ENCODE results near the gene TM2D1.

Gene TM2D1

DNA sequence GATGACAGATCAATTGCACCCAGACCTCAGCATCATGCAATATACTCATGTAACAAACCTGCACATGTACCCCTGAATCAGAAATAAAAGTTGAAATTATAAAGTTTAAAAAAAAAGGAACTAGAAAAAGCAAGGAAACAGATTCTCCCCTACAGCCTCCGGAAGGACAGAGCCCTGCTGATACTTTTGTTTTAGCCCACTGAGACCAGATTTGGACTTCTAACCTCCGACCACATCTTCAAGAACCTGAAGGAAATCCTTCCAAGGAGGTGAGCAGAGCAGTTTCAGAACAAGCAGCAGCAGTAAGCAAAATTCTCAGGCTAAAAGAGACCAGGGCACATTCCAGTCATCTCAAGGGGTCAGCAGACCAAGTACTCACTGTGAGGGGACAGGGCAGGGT lies 54.5 kb downstream of the TM2D1 start:
- TF ChIP-seq, protein P1, sequence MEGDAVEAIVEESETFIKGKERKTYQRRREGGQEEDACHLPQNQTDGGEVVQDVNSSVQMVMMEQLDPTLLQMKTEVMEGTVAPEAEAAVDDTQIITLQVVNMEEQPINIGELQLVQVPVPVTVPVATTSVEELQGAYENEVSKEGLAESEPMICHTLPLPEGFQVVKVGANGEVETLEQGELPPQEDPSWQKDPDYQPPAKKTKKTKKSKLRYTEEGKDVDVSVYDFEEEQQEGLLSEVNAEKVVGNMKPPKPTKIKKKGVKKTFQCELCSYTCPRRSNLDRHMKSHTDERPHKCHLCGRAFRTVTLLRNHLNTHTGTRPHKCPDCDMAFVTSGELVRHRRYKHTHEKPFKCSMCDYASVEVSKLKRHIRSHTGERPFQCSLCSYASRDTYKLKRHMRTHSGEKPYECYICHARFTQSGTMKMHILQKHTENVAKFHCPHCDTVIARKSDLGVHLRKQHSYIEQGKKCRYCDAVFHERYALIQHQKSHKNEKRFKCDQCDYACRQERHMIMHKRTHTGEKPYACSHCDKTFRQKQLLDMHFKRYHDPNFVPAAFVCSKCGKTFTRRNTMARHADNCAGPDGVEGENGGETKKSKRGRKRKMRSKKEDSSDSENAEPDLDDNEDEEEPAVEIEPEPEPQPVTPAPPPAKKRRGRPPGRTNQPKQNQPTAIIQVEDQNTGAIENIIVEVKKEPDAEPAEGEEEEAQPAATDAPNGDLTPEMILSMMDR (IDR thresholded peaks at IDR 0.05; ENCODE audit: insufficient read depth, low read length, missing control alignments) = no peak
- ChIA-PET CTCF (no interaction called here), POLR2A (no interaction called here)
- no peak overlapping the region for H3K4me3 ChIP-seq (ENCODE audit: low read depth, low read length)
- no peak for DNase-seq (ENCODE audit: low read depth, low spot score)

- no peak for DNase-seq (ENCODE audit: low read depth, low spot score)
- TF ChIP-seq, protein P1 (IDR thresholded peaks at IDR 0.05; ENCODE audit: insufficient read depth, low read length, missing control alignments) = no peak
- ChIA-PET CTCF (no interaction called here), POLR2A (no interaction called here)
- no peak overlapping the region for H3K4me3 ChIP-seq (ENCODE audit: low read depth, low read length)
These were observed 54.9 kb downstream of the TM2D1 start for GRCh38 chr1:61670016-61670415.

DNA sequence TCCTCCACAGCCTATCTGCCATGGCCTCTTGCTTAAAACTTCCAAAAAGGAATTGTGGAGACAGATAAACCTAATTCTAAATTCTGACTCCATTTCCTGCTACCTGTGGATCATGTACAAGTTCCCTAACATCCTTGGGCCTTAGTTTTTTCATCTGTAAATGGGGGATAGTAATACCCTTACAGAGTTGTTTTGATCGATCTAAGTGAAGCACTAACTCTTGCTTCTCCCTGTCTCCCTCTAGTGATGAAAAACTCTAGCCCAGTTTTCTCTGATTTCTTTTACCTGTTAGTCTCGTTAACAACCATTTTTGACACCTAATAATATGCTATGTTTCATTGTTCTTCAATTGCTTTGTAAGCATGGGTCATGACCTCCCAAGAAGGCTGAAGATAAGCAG lies 65.9 kb downstream of the TM2D1 start:
- ChIA-PET CTCF (no interaction called here), POLR2A (no interaction called here)
- H3K4me3 ChIP-seq (ENCODE audit: low read depth, low read length) = no peak overlapping the region
- TF ChIP-seq, protein P1 (IDR thresholded peaks at IDR 0.05; ENCODE audit: insufficient read depth, low read length, missing control alignments) = no peak
- no peak for DNase-seq (ENCODE audit: low read depth, low spot score)

- TF ChIP-seq, protein P1 (IDR thresholded peaks at IDR 0.05; ENCODE audit: insufficient read depth, low read length, missing control alignments) = no peak
- no peak for DNase-seq (ENCODE audit: low read depth, low spot score)
- H3K4me3 ChIP-seq (ENCODE audit: low read depth, low read length) = no peak overlapping the region
- CTCF ChIA-PET = no interaction called here
- POLR2A ChIA-PET = no interaction called here
These were observed 69.5 kb downstream of the TM2D1 start for GRCh38 chr1:61655453-61655852.

- CTCF ChIA-PET = no interaction called here
- TF ChIP-seq, protein P1 (IDR thresholded peaks at IDR 0.05; ENCODE audit: insufficient read depth, low read length, missing control alignments) = no peak
- POLR2A ChIA-PET = no interaction called here
- no peak overlapping the region for H3K4me3 ChIP-seq (ENCODE audit: low read depth, low read length)
- DNase-seq (ENCODE audit: low read depth, low spot score) = no peak
These were observed 70.9 kb downstream of the TM2D1 start for GRCh38 chr1:61654067-61654466.

GRCh38 chr1:61648983-61649742 lies 75.8 kb downstream of the TM2D1 start:
- TF ChIP-seq, protein P1 (IDR thresholded peaks at IDR 0.05; ENCODE audit: insufficient read depth, low read length, missing control alignments) = no peak
- no peak overlapping the region for H3K4me3 ChIP-seq (ENCODE audit: low read depth, low read length)
- ChIA-PET POLR2A (no interaction called here), CTCF (no interaction called here)
- no peak for DNase-seq (ENCODE audit: low read depth, low spot score)

All from AG04449 (cell line).